ENCODE data around the gene ATG9B. TPM values are rescaled to one million over a fixed set of nuclear protein-coding genes. Genes with fewer than 3 reads are reported as not detected.
A peak's percentile ranks its signal among the peaks of the same experiment; 100 is the strongest.

The ATG9B gene
- total RNA-seq, 1 donor from 2014 or later = 5.0 TPM

- Mint-ChIP-seq H3K9me3 (no peaks in the 10 kb centered on the region), H3K4me1 (ENCODE audit: low read depth) (peaks cover 19% of the 10 kb centered on the region), H3K36me3 (ENCODE audit: low read depth) (no peaks in the 10 kb centered on the region), H3K4me3 (ENCODE audit: low read depth) (peak overlapping the region; percentile 68), H3K27me3 (ENCODE audit: low read depth) (peaks cover 31% of the 10 kb centered on the region), H3K27ac (no peak overlapping the region)
- DNase-seq (ENCODE audit: low spot score) = no peak
- intact Hi-C loops (cut with micrococcal nuclease) = no loop called here
Observed at GRCh38 chr7:150973571-150974451, 50.5 kb downstream of the ATG9B start.

GRCh38 chr7:150972741-150973140, 51.6 kb downstream of the ATG9B start:
- H3K4me3 Mint-ChIP-seq (ENCODE audit: low read depth) = no peak overlapping the region
- DNase-seq (ENCODE audit: low spot score) = no peak
- peaks cover 15% of the 10 kb centered on the region for H3K4me1 Mint-ChIP-seq (ENCODE audit: low read depth)
- H3K27ac Mint-ChIP-seq = no peak overlapping the region
- H3K9me3 Mint-ChIP-seq = no peaks in the 10 kb centered on the region
- H3K36me3 Mint-ChIP-seq (ENCODE audit: low read depth) = no peaks in the 10 kb centered on the region
- peaks cover 31% of the 10 kb centered on the region for H3K27me3 Mint-ChIP-seq (ENCODE audit: low read depth)
- intact Hi-C loops (cut with micrococcal nuclease) = no loop called here

DNA sequence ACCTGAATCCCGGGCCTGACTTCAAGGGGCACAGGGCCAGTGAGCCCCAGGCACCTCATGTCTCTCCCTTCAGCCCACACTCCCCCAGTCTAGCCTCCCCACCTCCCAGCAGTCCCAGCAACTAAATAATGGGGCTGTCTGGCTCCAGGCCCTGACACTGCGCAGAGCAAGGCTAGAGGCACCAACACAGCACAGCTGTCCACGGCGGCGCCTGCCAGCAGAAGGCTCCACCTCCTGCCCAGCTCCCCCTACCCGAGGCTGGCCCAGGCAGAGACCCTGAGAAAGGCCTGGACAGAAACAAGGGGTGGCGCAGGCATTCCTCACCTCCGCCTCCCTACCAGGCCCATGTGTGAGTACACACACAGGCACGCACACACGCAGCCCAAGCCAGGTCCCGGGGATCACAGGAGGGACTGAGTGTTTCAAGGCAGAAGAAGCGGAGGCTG, 52.2 kb downstream of the ATG9B start:
- no peaks in the 10 kb centered on the region for H3K9me3 Mint-ChIP-seq
- intact Hi-C loops (cut with micrococcal nuclease) = no loop called here
- H3K36me3 Mint-ChIP-seq (ENCODE audit: low read depth) = no peaks in the 10 kb centered on the region
- no peak overlapping the region for H3K27ac Mint-ChIP-seq
- H3K4me3 Mint-ChIP-seq (ENCODE audit: low read depth) = no peak overlapping the region
- H3K4me1 Mint-ChIP-seq (ENCODE audit: low read depth) = peaks cover 10% of the 10 kb centered on the region
- peaks cover 31% of the 10 kb centered on the region for H3K27me3 Mint-ChIP-seq (ENCODE audit: low read depth)
- DNase-seq (ENCODE audit: low spot score) = no peak

DNA sequence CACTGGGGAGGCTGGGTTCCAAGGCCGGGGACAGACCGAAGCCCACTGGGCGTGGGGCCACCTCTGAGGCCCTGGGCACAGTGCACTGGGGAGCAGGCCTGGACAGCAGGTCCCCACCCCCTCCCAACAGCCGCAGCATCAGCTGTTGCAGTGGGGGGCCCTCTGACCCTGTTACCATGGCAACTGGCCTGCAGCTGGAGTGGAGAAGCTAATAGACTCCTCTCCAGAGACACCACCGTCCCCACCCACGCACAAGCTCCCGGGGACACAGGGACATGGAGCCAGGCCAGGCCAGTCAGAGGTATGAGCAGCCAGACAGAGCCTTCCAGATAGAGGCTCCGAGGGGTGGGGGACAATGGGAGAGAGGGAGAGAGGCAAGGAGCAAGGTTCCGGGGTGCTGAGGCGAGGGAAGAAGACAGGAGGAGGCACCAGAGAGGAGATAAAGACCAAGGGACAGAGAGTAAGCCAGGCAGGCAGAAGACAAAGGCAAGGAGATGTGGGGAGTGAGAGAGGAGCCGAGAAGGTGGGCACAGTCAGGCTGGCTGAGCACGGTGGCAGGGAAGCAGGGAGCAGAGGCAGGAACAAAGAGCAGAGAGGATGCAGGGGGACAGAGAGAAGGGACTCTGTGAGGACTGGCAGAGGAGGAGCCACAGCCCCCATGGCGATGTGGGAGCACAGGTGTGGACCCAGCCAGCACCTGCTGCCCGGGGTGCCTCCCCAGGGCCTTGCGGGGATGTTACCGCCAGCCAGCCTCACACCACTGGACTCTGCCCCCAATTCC, 52.9 kb downstream of the ATG9B start:
- H3K4me1 Mint-ChIP-seq (ENCODE audit: low read depth) = peaks cover 8% of the 10 kb centered on the region
- intact Hi-C loops (cut with micrococcal nuclease) = no loop called here
- no peaks in the 10 kb centered on the region for H3K9me3 Mint-ChIP-seq
- no peak overlapping the region for H3K27ac Mint-ChIP-seq
- no peak overlapping the region for H3K4me3 Mint-ChIP-seq (ENCODE audit: low read depth)
- H3K27me3 Mint-ChIP-seq (ENCODE audit: low read depth) = peaks cover 28% of the 10 kb centered on the region
- no peaks in the 10 kb centered on the region for H3K36me3 Mint-ChIP-seq (ENCODE audit: low read depth)
- no peak for DNase-seq (ENCODE audit: low spot score)

GRCh38 chr7:150970424-150970823, 53.9 kb downstream of the ATG9B start:
- H3K9me3 Mint-ChIP-seq = no peaks in the 10 kb centered on the region
- no peak overlapping the region for H3K27ac Mint-ChIP-seq
- H3K36me3 Mint-ChIP-seq (ENCODE audit: low read depth) = no peaks in the 10 kb centered on the region
- intact Hi-C loops (cut with micrococcal nuclease) = no loop called here
- H3K27me3 Mint-ChIP-seq (ENCODE audit: low read depth) = peaks cover 24% of the 10 kb centered on the region
- H3K4me3 Mint-ChIP-seq (ENCODE audit: low read depth) = no peak overlapping the region
- DNase-seq (ENCODE audit: low spot score) = no peak
- peaks cover 6% of the 10 kb centered on the region for H3K4me1 Mint-ChIP-seq (ENCODE audit: low read depth)

DNA sequence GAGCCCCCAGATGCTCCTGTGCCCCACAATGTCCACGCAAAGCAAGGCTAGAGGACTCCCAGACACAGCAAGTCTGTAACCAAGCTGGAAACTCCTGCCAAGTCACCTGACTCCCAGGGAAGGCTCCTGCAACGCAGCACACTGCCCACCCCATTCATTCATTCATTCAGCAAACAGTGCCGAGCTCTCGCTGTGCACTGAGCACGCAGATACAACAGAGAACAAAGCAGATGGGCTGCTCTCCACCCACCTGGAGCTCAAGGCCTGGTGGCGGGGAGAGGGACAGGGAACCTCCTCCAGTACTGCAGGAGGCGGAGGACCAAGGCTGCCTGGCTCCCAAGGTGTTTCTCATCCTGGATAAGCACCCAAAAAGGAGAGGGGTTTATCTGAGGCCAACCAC, 54.8 kb downstream of the ATG9B start:
- Mint-ChIP-seq H3K9me3 (no peaks in the 10 kb centered on the region), H3K36me3 (ENCODE audit: low read depth) (no peaks in the 10 kb centered on the region), H3K27me3 (ENCODE audit: low read depth) (peaks cover 19% of the 10 kb centered on the region), H3K27ac (no peak overlapping the region), H3K4me1 (ENCODE audit: low read depth) (peaks cover 3% of the 10 kb centered on the region), H3K4me3 (ENCODE audit: low read depth) (no peak overlapping the region)
- intact Hi-C loops (cut with micrococcal nuclease) = no loop called here
- no peak for DNase-seq (ENCODE audit: low spot score)

GRCh38 chr7:150968734-150969372, 55.4 kb downstream of the ATG9B start:
- Mint-ChIP-seq H3K36me3 (ENCODE audit: low read depth) (no peaks in the 10 kb centered on the region), H3K4me3 (ENCODE audit: low read depth) (no peak overlapping the region), H3K27me3 (ENCODE audit: low read depth) (peaks cover 19% of the 10 kb centered on the region), H3K4me1 (ENCODE audit: low read depth) (no peaks in the 10 kb centered on the region), H3K27ac (no peak overlapping the region), H3K9me3 (no peaks in the 10 kb centered on the region)
- intact Hi-C loops (cut with micrococcal nuclease) = no loop called here
- DNase-seq (ENCODE audit: low spot score) = no peak

GRCh38 chr7:150968056-150968733, 56.1 kb downstream of the ATG9B start:
- Mint-ChIP-seq H3K27me3 (ENCODE audit: low read depth) (peaks cover 19% of the 10 kb centered on the region), H3K9me3 (no peaks in the 10 kb centered on the region), H3K4me3 (ENCODE audit: low read depth) (no peak overlapping the region), H3K4me1 (ENCODE audit: low read depth) (no peaks in the 10 kb centered on the region), H3K27ac (no peak overlapping the region), H3K36me3 (ENCODE audit: low read depth) (no peaks in the 10 kb centered on the region)
- no peak for DNase-seq (ENCODE audit: low spot score)
- intact Hi-C loops (cut with micrococcal nuclease) = no loop called here

GRCh38 chr7:150967349-150967748, 56.9 kb downstream of the ATG9B start:
- DNase-seq (ENCODE audit: low spot score) = no peak
- intact Hi-C loops (cut with micrococcal nuclease) = no loop called here
- Mint-ChIP-seq H3K9me3 (no peaks in the 10 kb centered on the region), H3K36me3 (ENCODE audit: low read depth) (no peaks in the 10 kb centered on the region), H3K4me3 (ENCODE audit: low read depth) (no peak overlapping the region), H3K4me1 (ENCODE audit: low read depth) (no peaks in the 10 kb centered on the region), H3K27me3 (ENCODE audit: low read depth) (peaks cover 15% of the 10 kb centered on the region), H3K27ac (no peak overlapping the region)

GRCh38 chr7:150966002-150966401, 58.3 kb downstream of the ATG9B start:
- peaks cover 19% of the 10 kb centered on the region for H3K27me3 Mint-ChIP-seq (ENCODE audit: low read depth)
- intact Hi-C loops (cut with micrococcal nuclease) = no loop called here
- DNase-seq (ENCODE audit: low spot score) = no peak
- H3K9me3 Mint-ChIP-seq = no peaks in the 10 kb centered on the region
- H3K27ac Mint-ChIP-seq = no peak overlapping the region
- H3K36me3 Mint-ChIP-seq (ENCODE audit: low read depth) = no peaks in the 10 kb centered on the region
- no peak overlapping the region for H3K4me3 Mint-ChIP-seq (ENCODE audit: low read depth)
- H3K4me1 Mint-ChIP-seq (ENCODE audit: low read depth) = no peaks in the 10 kb centered on the region

DNA sequence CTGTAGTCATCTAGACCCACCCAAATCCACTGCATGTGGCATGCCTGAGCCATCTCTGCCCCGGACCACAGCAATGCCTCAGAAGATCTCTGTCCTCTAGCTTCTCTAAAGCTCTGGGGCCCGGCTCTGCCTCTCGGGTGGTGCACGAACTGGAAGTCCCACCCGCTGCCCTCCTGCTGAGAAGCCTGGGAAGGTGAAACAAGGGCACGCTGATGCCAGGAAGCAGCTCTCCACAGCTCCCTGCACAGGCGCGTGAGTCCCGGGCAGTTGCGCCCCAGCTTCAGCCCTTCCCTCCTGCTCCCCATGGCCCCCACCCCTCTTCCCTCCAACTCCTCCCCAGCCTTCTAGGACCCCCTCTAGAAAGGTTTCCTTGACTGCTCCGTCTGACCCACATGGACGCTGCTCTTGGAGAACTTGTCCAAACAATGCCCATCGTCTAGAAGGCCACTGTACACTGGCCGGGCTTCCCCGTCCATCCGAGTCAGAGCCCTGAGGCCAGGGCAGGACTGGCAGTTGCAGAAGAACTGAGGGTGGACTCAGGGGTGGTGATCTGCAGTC, 58.9 kb downstream of the ATG9B start:
- Mint-ChIP-seq H3K9me3 (no peaks in the 10 kb centered on the region), H3K36me3 (ENCODE audit: low read depth) (no peaks in the 10 kb centered on the region), H3K4me3 (ENCODE audit: low read depth) (no peak overlapping the region), H3K27ac (no peak overlapping the region), H3K4me1 (ENCODE audit: low read depth) (no peaks in the 10 kb centered on the region), H3K27me3 (ENCODE audit: low read depth) (peaks cover 24% of the 10 kb centered on the region)
- no peak for DNase-seq (ENCODE audit: low spot score)
- intact Hi-C loops (cut with micrococcal nuclease) = no loop called here
